NOMO-1 (cell line): ENCODE data around the gene CALN1.

Source experiments
- DNase-seq, 2 experiments: peaks; one replicate each; lab custom pipeline; 2025; ENCODE audit not compliant: unreplicated experiment in 2 of 2; lab: John Stamatoyannopoulos, UW

The CALN1 gene

GRCh38 chr7:72326811-72327210, 85.3 kb downstream of the CALN1 start:
- DNase-seq = no peak

DNA sequence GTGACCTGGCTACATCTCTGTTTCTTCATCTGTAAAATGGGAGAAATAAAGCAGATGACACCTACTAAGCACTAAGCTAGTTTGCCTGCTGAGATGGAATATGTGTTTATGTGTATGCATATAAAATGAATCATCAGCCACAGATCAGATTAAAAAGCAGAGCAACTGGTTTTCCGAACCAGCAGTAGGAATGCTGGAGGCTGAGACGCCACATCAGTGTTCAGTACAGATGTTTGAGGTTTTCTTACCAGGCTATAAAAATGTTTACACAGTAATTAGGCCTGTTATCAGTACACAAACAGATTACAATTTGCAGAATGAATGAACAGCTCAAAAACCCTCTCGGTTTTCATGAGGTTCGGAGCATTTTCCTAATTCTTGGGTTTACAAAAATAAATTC, 85.8 kb downstream of the CALN1 start:
- DNase-seq = no peak

DNA sequence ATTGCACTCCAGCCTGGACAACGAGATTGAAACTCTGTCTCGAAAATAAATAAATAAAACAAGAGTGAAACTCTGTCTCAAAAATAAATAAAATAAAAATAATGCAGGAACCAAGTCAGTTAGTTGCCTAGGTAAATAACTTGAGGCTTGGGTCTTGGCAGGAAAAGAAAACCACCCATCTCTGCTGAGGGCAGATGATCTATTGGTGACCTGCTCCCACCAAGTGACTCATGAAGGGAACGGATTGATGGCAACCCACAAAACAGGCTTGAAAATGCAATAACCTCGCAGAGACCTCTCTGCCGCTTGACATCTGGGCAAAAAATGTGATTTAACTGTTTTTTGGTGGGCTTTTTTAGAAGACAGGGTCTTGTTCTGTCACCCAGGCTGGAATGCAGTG, 86.6 kb downstream of the CALN1 start:
- no peak for DNase-seq

DNA sequence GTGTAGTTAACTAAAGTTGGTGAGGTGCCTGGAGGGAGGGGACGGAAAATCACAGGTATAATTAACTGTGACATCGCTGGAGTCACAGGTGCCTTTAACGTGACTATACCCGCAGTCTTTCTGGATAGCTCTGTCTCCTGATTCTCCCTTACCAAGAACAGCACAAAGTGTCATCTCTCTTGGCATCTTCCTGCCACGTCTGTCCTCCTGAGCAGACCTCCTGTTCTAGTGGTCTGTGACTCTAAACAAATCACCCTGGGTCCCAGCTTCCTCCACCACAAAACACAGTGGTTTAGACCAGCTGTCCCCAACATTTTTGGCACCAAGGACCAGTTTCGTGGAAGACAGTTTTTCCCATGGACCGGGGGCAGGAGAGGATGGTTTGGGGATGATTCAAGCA, 90.5 kb downstream of the CALN1 start:
- no peak for DNase-seq

DNA sequence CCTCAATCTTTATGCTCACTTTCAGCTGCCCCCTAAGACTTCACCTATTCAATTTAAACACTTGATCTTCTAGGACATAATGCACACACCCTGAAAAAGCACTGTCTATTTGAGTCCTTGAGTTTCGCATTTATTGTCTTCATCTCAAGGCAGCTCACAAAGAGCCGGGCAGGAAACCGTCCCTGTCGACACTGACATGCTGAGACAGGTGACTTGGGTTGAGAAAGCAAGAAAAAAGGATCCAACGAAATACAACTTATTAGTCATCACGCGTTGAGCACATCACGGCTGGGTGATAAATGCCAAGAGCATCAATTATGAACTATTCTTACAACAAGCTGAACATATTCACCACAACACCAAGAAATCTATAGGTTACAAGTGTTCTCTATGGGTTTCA, 91.1 kb downstream of the CALN1 start:
- no peak for DNase-seq

DNA sequence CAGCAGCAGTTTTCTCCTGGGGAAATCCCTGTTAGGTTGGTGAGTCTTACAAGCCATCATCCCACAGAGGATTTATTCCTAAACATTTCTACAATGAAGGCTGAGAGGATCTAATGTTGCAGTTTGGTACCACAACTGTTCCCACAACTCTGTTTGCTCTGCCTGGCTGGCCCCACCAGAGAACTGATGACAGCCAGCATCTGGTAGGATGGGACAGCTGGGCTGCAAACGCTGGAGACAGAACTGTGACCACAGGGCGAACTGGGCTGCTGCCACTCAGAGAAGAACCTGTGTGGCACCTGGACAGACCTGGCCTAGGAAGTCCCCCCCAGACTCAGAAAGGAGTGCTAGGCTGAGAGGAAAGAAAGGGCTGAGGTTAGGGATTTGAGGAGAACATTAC, 94.8 kb downstream of the CALN1 start:
- DNase-seq = no peak

DNA sequence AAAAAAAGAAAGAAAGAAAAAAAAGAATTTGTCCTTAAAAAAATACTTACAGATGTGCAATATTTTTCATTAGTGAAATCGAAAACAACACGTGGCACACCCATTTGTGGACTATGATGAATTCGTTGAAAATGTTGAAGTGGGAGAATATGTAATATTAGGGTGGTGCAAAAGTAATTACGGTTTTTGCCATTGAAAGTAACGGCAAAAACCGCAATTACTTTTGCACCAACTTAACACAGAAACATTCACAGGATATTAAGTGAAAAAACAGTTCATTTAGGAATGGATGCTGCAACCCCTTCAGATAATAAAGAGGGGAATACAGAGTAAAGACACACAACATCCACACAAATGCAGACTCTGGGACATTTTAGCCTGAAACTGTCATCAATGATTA, 96.0 kb downstream of the CALN1 start:
- no peak for DNase-seq

- DNase-seq = no peak
These were observed 98.2 kb downstream of the CALN1 start for GRCh38 chr7:72313906-72314305.

GRCh38 chr7:72310301-72310700, 101.8 kb downstream of the CALN1 start:
- DNase-seq = no peak

DNA sequence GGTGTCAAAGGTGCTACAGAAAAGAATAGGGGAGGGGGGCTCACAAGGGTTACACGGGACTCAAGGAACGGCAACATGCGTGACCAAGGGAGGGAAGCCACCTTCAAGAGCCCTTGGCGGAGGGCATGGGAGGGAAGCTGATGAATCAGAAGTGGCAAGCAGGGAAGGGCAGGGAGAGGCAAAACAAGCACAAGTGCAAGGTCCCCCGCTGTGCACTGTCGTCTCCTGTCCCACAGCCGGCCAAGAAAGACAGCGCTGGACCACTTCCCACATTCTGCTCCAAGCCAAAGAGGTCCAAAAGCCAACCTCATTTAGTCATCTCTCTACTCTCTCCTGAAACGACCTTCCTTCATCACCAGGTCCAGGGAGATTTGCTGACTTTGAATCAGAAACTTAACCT, 102.7 kb downstream of the CALN1 start:
- DNase-seq = no peak

GRCh38 chr7:72308986-72309385, 103.2 kb downstream of the CALN1 start:
- DNase-seq = no peak

DNA sequence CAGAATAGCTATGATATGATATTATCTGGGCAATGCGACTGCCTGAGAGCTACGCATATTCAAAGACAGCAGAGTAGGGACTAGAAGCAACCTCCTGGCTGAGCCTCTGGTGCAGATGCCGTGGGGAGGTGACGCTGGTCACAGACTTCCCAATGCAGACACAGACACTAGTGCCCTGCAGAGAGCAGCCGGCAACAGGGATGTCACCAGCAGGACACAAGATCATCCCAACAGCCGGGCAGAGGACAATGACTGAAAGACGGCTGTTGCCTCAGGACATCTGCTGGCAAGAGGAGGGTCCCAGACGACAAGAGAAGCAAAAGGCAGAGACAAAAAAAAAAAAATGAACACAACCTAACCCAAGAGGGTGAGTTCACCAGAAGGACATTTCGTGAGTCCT, 104.6 kb downstream of the CALN1 start:
- DNase-seq = no peak

DNA sequence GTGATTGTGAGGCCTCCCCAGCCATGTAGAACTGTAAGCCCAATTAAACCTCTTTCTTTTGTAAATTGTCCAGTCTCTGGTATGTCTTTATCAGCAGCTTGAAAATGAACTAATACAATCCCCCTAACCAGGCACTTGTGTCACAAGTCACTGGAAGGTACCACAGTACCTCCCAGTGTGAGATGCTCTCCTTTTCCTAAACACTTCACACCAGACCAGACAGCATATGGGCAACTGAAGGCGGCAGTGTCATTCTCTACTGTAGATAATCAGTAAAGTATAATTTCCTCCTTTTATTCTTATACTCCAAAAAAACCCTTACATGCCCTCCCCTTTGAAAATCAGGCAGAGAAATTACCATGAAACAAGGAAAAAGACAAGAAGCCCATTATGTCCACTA, 113.2 kb downstream of the CALN1 start:
- DNase-seq = no peak

DNA sequence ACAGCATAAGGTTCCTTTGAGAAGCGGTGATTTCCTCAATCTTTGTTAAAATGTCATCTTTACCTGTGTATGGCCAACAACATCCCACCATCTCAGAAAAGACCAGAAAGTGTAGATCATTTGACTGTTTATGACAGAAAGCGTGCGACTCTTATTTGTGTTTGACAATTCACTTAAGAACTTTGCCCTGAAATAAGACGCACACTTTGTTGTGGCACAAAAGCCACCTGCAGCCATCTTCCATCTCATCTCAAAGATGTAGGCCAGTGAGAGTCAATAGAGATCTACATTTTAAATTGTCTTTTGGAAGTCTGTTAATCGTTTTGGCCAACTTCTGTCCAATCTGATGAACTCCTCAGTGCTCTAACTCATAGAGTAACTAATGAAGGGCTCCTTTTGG, 114.0 kb downstream of the CALN1 start:
- DNase-seq = no peak

DNA sequence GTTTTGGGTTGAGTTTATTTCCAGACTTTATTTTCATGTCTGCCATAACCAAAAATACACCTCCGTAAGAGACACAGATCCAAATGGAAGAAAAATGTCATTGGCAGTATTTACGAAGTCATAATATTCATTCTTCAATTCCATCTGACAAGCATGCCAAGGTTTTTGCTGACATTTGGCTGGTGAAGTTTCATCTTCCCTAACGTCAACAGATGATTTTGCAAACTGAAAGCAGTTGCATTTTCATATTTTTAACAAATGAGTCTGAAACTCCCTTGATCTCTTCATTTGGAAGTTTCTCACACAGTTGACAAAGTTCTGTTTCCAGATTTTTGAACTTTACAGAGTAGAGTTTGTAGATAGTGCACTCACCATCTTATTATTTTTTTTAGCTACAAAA, 114.5 kb downstream of the CALN1 start:
- DNase-seq = no peak

DNA sequence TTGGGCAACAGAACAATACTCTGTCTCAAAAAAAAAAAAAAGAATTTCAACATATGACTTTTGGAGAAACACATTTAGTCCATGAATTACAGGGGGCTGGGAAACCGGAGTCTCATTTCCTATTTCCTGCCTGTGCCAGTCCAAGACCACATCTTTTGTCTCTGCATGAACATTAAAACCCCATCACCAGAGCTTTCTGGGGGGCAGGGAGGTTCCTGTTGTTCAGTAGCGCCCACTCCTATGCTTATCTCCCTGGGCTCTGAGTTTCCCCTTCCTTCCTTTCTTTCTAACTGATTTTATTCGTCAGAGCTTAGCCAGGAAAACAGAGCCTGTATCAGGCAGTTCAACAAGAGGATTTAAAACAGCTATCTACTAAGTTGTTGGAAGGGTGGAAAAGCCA, 119.3 kb downstream of the CALN1 start:
- no peak for DNase-seq

- no peak for DNase-seq
These were observed 120.0 kb downstream of the CALN1 start for GRCh38 chr7:72292118-72292517.

DNA sequence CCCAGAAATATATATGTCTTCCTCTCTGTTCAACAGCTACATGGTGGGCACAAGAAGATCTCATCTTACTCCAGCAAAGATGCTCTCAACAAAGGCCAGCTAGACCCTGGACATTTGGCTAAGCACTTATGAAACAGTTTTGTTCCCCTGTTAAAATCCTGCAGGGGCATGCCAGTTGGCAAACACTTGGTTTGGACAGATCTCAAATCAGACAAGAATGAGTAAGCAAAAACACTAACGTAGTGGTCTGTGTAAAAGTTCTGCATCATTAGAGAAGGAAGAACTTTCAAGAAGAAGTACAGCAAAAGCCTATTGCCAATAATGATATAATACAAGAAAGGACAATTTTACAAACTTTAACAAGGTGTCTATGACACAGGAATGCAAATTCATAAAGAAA, 125.6 kb downstream of the CALN1 start:
- DNase-seq = no peak

DNA sequence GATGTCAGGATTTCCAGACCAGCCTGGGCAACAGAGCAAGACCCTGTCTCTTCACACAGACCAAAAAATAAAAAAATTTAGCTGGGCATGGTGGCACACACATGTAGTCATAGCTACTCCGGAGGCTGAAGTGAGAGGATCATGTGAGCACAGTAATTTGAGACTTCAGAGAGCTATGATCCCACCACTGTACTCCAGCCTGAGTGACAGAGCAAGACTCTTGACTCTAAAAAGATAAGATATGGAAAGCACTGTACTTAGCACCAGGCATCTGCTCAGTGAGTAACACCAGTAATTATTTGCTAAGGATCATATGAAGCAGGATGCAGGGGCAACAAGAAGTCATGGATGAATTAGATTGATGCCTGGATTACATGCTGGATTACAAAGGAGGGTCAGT, 128.8 kb downstream of the CALN1 start:
- DNase-seq = no peak

DNA sequence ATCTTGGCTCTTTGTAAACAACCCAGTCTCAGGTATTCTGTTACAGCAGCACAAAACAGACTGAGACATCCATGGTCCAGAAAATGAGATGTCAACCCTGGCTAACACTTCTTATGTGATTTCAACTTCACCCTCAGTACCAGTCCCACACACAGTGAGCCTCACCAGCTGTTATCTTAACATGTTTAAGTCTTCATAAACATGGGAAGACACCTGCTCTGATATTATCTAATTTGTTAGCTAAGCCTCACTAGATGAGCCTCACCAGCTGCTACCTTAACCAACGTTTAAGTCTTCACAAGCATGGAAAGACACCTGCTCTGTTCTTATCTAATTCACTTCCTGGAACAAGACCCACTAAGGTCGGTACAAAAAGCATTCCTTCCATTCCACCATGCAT, 130.8 kb downstream of the CALN1 start:
- no peak for DNase-seq

GRCh38 chr7:72279203-72279602, 132.9 kb downstream of the CALN1 start:
- no peak for DNase-seq

DNA sequence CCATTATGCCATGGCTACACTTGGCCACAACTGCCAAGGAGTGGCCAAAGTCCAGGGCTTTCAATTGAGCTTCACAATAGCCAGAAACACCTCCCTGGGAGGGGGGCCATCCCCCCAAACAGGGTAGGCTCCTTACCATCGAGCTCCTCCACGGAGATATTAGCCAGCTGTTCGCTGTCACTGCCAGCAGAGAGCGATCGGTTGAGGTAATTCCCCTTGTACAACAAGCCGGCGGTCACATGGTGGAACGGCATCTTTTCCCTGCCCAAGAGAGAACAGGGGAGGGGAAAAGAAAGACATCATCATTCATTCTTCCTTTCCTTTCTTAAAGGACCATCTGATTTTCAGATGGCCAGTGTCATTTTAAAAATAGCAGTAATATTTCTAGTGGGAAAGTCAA, 133.6 kb downstream of the CALN1 start:
- DNase-seq = no peak

DNA sequence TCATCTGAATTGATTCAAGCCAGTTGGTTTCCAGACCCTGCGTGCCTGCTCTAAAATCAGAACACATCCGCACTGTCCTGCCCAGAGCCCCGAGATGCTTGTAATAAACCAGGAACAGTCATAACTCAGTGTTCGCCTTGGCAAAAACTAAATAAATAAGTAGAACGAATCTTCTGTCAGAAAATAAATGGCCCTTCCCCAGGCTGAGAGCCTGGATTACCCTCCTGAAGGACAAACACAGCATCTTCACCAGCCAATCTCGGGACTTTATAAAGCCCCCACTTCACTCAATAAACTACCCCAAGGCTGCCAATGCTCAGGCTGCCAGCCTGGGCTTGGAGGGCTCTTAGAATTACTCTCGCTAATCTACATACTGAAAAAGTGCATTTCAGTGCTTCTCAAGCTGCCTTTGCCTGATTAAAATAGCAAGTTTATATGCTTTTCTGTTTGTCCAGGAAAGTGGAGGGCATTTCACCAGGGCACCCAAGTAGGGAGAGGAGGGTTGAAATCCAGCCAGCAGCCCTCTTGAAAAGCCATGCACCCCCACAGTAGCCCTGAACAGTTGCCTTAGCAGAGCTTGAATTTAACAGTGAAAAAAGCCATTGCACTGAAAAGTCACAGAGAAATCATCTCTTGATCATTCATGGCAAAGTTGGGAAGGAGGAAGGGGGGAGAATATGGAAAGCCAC, 136.6 kb downstream of the CALN1 start:
- DNase-seq = no peak
